ENCODE results near the gene GUCD1.

The GUCD1 gene

GRCh38 chr22:24517446-24517845, 37.5 kb downstream of the GUCD1 start:
- Histone ChIP-seq H3K36me3 (ENCODE audit: control insufficient read depth, insufficient read depth, low read length) (no peaks in the 10 kb centered on the region), H3K9ac (ENCODE audit: low read depth, low read length) (no peak overlapping the region), H3K4me1 (ENCODE audit: control insufficient read depth, insufficient read depth, low read length) (no peaks in the 10 kb centered on the region), H3K9me3 (ENCODE audit: control insufficient read depth, insufficient read depth, low read length) (no peaks in the 10 kb centered on the region), H3K27me3 (ENCODE audit: control insufficient read depth, insufficient read depth, low read length) (no peaks in the 10 kb centered on the region), H3K4me3 (ENCODE audit: low read depth, low read length) (no peak overlapping the region)

DNA sequence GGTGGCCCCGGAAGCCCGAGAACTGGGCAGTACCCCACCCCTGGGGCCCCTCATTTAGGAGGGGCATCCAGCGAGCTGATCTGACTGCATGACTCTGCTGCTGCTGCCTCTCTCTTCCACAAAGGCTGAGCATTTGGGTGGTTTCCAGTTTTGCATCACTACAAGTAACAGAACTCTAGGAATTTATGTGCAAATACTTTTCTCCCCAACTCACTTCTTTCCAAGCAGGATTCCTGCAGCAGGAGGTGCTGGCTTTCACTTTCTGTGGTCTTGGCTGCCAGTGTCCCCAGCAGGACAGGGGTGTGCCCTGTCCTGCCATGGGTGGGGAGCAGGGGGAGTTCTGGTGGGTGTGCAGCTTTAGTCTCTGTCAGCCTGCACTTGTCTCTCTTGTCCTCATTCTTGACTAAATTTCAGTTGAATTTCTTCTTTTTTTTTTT, 38.6 kb downstream of the GUCD1 start:
- H3K27me3 ChIP-seq (ENCODE audit: control insufficient read depth, insufficient read depth, low read length): no peaks in the 10 kb centered on the region
- H3K36me3 ChIP-seq (ENCODE audit: control insufficient read depth, insufficient read depth, low read length): no peaks in the 10 kb centered on the region
- no peaks in the 10 kb centered on the region for H3K9me3 ChIP-seq (ENCODE audit: control insufficient read depth, insufficient read depth, low read length)
- H3K4me1 ChIP-seq (ENCODE audit: control insufficient read depth, insufficient read depth, low read length): no peaks in the 10 kb centered on the region
- H3K4me3 ChIP-seq (ENCODE audit: low read depth, low read length): no peak overlapping the region
- no peak overlapping the region for H3K9ac ChIP-seq (ENCODE audit: low read depth, low read length)

- Histone ChIP-seq H3K4me1 (ENCODE audit: control insufficient read depth, insufficient read depth, low read length) (no peaks in the 10 kb centered on the region), H3K27me3 (ENCODE audit: control insufficient read depth, insufficient read depth, low read length) (no peaks in the 10 kb centered on the region), H3K9me3 (ENCODE audit: control insufficient read depth, insufficient read depth, low read length) (no peaks in the 10 kb centered on the region), H3K36me3 (ENCODE audit: control insufficient read depth, insufficient read depth, low read length) (no peaks in the 10 kb centered on the region), H3K4me3 (ENCODE audit: low read depth, low read length) (no peak overlapping the region), H3K9ac (ENCODE audit: low read depth, low read length) (no peak overlapping the region)
Observed at GRCh38 chr22:24515027-24515338, 40.0 kb downstream of the GUCD1 start.

- no peaks in the 10 kb centered on the region for H3K9me3 ChIP-seq (ENCODE audit: control insufficient read depth, insufficient read depth, low read length)
- H3K4me1 ChIP-seq (ENCODE audit: control insufficient read depth, insufficient read depth, low read length): no peaks in the 10 kb centered on the region
- no peak overlapping the region for H3K9ac ChIP-seq (ENCODE audit: low read depth, low read length)
- no peaks in the 10 kb centered on the region for H3K36me3 ChIP-seq (ENCODE audit: control insufficient read depth, insufficient read depth, low read length)
- H3K27me3 ChIP-seq (ENCODE audit: control insufficient read depth, insufficient read depth, low read length): no peaks in the 10 kb centered on the region
- H3K4me3 ChIP-seq (ENCODE audit: low read depth, low read length): no peak overlapping the region
Observed at GRCh38 chr22:24514241-24515026, 40.5 kb downstream of the GUCD1 start.

DNA sequence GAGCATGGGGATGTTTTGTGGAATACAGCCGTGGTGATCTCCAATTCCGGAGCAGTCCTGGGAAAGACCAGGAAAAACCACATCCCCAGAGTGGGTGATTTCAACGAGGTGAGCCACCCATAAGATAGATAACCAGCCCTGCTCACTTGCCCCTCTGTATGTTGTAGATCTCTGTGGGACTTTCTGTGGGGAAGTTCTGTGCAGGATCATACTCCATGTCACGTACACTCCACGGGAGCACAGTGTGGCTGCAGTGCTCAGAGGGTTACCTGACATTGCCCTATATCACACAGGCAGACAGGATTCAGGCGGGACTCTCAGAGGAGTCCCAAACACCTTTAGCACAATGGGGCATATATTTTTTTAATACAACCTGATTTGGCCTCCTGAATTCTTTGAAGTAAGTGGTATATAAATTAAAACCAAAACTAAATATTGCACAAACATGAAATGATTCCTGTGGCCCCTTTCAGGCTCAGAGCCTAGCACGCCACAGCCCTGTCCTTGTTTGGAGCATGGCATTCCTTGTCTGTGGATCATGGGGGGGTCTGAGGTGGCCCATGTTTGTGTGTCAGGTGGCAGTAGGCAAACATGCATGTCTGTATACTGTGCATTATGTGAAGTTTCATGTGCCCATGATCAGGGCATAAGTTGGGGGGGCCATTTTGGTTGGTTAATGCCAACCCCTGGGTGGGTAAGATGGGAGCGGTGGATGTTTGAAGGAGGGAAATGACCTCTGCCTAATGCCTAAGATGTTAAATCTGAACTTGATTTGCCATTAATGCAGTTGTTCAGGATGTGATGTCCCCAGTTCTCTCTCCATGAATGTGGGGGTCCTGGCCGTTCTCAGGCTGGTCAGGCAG, 41.3 kb downstream of the GUCD1 start:
- Histone ChIP-seq H3K27me3 (ENCODE audit: control insufficient read depth, insufficient read depth, low read length) (no peaks in the 10 kb centered on the region), H3K4me1 (ENCODE audit: control insufficient read depth, insufficient read depth, low read length) (no peaks in the 10 kb centered on the region), H3K9me3 (ENCODE audit: control insufficient read depth, insufficient read depth, low read length) (no peaks in the 10 kb centered on the region), H3K36me3 (ENCODE audit: control insufficient read depth, insufficient read depth, low read length) (no peaks in the 10 kb centered on the region), H3K4me3 (ENCODE audit: low read depth, low read length) (no peak overlapping the region), H3K9ac (ENCODE audit: low read depth, low read length) (no peak overlapping the region)

DNA sequence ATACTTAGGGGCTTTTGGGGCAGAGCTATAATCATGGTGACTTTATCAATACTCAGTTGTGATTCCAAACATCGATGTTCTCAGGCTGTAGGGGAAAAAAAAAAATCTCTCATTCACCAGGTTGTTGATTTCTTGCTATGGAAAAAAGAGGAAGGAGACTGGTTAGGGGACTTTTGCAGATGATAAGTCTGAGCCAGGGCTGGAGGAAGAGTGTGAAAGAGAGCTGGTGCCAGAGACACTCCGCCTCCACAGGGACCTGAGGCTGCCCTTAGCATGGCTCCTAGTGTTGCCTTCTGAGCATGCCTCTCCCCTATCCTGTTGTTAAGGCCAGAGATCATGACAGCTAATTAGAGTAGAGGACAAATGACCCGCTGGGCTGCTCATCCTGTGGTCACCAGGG, 42.9 kb downstream of the GUCD1 start:
- Histone ChIP-seq H3K4me1 (ENCODE audit: control insufficient read depth, insufficient read depth, low read length) (peaks cover 4% of the 10 kb centered on the region), H3K9ac (ENCODE audit: low read depth, low read length) (no peak overlapping the region), H3K4me3 (ENCODE audit: low read depth, low read length) (no peak overlapping the region), H3K9me3 (ENCODE audit: control insufficient read depth, insufficient read depth, low read length) (no peaks in the 10 kb centered on the region), H3K27me3 (ENCODE audit: control insufficient read depth, insufficient read depth, low read length) (no peaks in the 10 kb centered on the region), H3K36me3 (ENCODE audit: control insufficient read depth, insufficient read depth, low read length) (no peaks in the 10 kb centered on the region)

DNA sequence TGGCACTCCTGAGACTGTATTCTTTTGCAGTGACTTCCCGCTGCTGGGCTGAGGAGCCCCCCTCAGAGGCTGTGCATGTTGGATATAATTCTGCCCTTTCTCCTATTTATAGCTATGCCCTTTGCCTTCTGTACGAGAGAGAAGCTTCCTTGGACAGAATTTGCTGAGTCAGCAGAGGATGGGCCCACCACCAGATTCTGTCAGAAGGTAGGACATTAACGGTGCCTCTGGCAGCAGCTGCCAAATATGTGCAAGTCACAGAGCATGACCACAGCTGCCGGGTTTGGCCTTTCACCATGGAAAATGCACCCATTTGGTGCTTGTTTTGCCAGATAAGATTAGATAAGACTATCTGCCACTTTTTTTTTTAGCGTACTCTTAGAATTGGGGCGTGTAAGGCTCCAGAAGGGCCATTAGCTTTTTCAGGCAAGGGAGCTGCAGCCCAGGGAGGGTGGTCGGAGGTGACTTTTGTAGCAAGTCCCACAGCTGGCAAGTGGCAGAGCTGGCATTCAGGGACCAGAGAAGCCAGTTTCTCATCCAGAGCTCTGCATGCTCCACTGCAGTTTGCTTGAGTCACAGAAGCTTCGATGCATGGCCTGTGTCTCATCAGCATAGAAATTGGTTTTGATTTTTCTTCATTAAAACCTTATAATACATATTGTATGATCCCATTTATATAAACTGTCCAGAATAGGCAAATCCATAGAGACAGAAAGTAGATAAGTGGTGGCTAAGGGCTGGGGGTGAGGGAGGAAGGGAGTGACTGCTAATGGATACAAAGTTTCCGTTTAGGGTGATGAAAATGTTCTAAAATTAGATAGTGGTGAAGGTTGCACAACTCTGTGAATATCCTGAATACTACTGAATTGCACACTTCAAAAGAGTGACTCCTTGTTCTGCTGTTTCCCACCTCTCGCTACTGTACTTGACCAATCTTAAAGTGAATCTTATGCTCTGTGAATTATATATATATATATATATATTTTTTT, 44.0 kb downstream of the GUCD1 start:
- H3K4me1 ChIP-seq (ENCODE audit: control insufficient read depth, insufficient read depth, low read length): peaks cover 13% of the 10 kb centered on the region
- no peaks in the 10 kb centered on the region for H3K27me3 ChIP-seq (ENCODE audit: control insufficient read depth, insufficient read depth, low read length)

DNA sequence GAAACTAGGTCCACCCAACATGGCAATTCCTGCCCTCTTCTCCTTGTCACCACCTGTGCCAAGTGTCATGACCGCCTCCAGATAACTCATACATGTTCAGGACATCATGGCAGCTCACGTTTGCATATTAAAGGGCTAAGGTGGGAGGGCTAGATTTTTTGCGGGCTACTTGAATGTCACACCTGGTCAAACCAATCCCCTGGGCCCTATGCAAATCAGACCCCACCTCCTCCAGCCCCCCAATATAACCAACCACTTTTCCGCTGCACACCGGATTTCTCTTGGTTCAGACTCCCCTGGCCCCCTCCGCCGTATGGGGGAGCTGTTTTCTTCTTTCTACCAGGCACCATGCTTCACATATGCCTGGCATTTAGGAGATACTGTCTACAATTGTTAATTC, 47.2 kb downstream of the GUCD1 start:
- Histone ChIP-seq H3K27me3 (ENCODE audit: control insufficient read depth, insufficient read depth, low read length) (no peaks in the 10 kb centered on the region), H3K9ac (ENCODE audit: low read depth, low read length) (no peak overlapping the region), H3K4me3 (ENCODE audit: low read depth, low read length) (peak overlapping the region; percentile 6), H3K9me3 (ENCODE audit: control insufficient read depth, insufficient read depth, low read length) (no peaks in the 10 kb centered on the region), H3K4me1 (ENCODE audit: control insufficient read depth, insufficient read depth, low read length) (peaks cover 13% of the 10 kb centered on the region), H3K36me3 (ENCODE audit: control insufficient read depth, insufficient read depth, low read length) (no peaks in the 10 kb centered on the region)

More for the DNA sequence above, 44.0 kb downstream of the GUCD1 start:
- Histone ChIP-seq H3K9me3 (ENCODE audit: control insufficient read depth, insufficient read depth, low read length) (no peaks in the 10 kb centered on the region), H3K4me3 (ENCODE audit: low read depth, low read length) (no peak overlapping the region), H3K36me3 (ENCODE audit: control insufficient read depth, insufficient read depth, low read length) (no peaks in the 10 kb centered on the region), H3K9ac (ENCODE audit: low read depth, low read length) (no peak overlapping the region)

DNA sequence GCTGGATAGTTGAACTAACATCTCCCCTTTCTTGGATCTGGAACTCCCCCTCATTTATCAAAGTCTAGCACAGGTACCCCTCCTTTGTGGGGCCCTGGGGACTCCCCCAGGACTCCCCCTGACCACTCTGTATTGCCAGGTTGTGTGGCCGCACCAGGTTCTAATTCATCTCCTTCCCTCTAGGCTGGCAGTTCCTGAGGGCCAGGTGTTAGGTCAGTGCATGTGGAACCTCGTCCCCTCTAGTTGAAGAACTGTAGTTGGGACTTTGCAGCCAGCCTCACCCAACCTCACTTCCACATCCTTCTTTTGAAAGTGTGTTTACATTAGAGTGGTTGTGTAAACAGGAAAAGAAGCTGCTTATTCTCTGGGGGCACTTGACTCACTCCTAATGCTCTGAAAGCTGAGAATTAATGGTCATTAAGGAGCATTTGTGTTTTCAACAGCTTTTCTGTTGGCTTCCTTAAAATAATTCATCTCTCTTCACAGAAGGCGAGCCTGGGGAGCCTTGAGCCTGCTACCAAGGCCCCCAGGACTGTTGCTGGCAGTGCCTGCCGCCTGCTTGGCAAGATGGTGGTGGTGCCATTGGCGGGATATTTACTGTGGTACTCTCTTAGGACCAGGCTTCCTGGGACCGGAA, 48.0 kb downstream of the GUCD1 start:
- Histone ChIP-seq H3K9ac (ENCODE audit: low read depth, low read length) (no peak overlapping the region), H3K4me1 (ENCODE audit: control insufficient read depth, insufficient read depth, low read length) (peaks cover 13% of the 10 kb centered on the region)

DNA sequence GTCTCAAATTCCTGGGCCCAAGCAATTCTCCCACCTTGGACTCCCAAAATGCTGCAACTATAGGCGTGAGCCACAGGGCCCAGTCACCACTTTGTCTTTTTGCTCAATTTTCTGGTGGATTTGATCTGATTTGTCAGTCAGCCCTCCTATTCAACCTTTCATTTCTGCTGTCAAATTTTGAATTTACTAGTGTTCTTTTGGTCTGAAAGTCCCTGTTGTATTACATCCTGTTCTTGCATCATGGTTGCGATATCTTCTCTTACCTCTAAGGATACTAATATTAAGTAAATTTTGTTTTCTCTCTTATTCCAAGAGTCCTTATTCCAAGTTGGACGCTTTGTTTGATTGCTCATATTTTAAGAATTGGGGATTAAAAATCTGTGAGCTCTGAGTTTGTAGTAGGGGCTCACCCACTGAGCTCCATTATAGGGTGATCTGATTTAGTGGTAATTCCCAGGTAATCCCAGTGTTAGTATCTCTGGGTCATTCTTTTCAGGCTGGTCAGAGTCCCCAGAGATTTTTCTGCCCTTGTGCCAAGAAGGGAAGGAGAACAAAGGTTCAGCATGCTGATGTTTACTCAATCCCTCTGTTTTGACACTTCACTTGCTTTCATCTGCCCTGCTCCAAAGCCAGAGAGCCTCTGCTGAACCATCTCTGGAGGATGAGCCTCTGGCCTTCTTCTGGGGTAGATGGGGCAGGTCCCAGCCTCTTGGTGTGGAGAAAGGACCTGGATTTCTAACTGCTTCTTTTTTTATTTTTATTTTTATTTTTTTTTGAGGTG, 49.8 kb downstream of the GUCD1 start:
- H3K27me3 ChIP-seq (ENCODE audit: control insufficient read depth, insufficient read depth, low read length): no peaks in the 10 kb centered on the region
- H3K4me3 ChIP-seq (ENCODE audit: low read depth, low read length): no peak overlapping the region

More for the DNA sequence above, 48.0 kb downstream of the GUCD1 start:
- Histone ChIP-seq H3K36me3 (ENCODE audit: control insufficient read depth, insufficient read depth, low read length) (no peaks in the 10 kb centered on the region), H3K4me3 (ENCODE audit: low read depth, low read length) (peak overlapping the region; percentile 6), H3K9me3 (ENCODE audit: control insufficient read depth, insufficient read depth, low read length) (no peaks in the 10 kb centered on the region), H3K27me3 (ENCODE audit: control insufficient read depth, insufficient read depth, low read length) (no peaks in the 10 kb centered on the region)

More for the DNA sequence above, 49.8 kb downstream of the GUCD1 start:
- Histone ChIP-seq H3K9ac (ENCODE audit: low read depth, low read length) (no peak overlapping the region), H3K36me3 (ENCODE audit: control insufficient read depth, insufficient read depth, low read length) (no peaks in the 10 kb centered on the region), H3K9me3 (ENCODE audit: control insufficient read depth, insufficient read depth, low read length) (no peaks in the 10 kb centered on the region), H3K4me1 (ENCODE audit: control insufficient read depth, insufficient read depth, low read length) (peaks cover 13% of the 10 kb centered on the region)
